Endothelial cell of umbilical vein (primary cell): ENCODE data around the gene HLA-F. TPM values are rescaled to one million over a fixed set of nuclear protein-coding genes. Genes with fewer than 3 reads are reported as not detected.

ENCODE experiments used
- Bru-seq: library from RNA; stranded (reverse); fragments of 400-500 nt; gene quantifications from one replicate; lab custom pipeline; 2021; lab: Mats Ljungman, UMichigan
- BruChase-seq, 2 experiments: library from RNA; stranded (reverse); fragments of 400-500 nt; gene quantifications; one replicate each; lab custom pipeline; 2021; lab: Mats Ljungman, UMichigan
- BruUV-seq: library from RNA; stranded (reverse); fragments of 400-500 nt; replicated peaks from 2 replicates; lab custom pipeline; 2021; lab: Mats Ljungman, UMichigan
- CTCF ChIA-PET: fragments of 300-600, 350-600 bp; sonication (Branson Sonifier 250); formaldehyde crosslinking; loops from one replicate; lab custom pipeline; 2021; ENCODE audit warnings: antibody characterized with exemption, inconsistent platforms; lab: Charles Lee
- POLR2A ChIA-PET: fragments of 300-600, 350-600 bp; sonication (Branson Sonifier 250); formaldehyde crosslinking; loops from one replicate; lab custom pipeline; 2021; ENCODE audit warnings: antibody characterized with exemption, inconsistent platforms; lab: Charles Lee
- DNase-seq: peaks from one replicate; pipeline ENCODE4 v3.0.0-alpha.2; 2011; ENCODE audit warnings: low read depth, low spot score
- FAIRE-seq: peaks from 2 replicates; lab custom pipeline; 2011; peaks lifted over from hg19 to GRCh38; lab: Jason Lieb, UNC
- H2AFZ ChIP-seq: 2 replicates; pipeline ENCODE4 v1.6.0; 2012; ENCODE audit warnings: low read depth, low read length, control low read depth, inconsistent platforms
- H3K27ac ChIP-seq: 2 replicates; pipeline ENCODE4 v1.5.1; 2011; ENCODE audit warnings: low read depth, mild to moderate bottlenecking, control low read depth, low read length, moderate library complexity; ENCODE audit not compliant: insufficient read depth
- H3K27me3 ChIP-seq, 2 experiments: 2 replicates each; pipeline versions ENCODE4 v1.6.0 to v1.6.1; 2011; ENCODE audit warnings: low read length in 2 of 2, mixed read lengths in 1 of 2; ENCODE audit not compliant: control insufficient read depth in 2 of 2, insufficient read depth in 2 of 2
- H3K36me3 ChIP-seq, 2 experiments: 2 replicates in 1 of 2; 3 replicates in 1 of 2; pipeline ENCODE4 v1.5.1; 2011; ENCODE audit warnings: low read length in 2 of 2, mild to moderate bottlenecking in 1 of 2, moderate library complexity in 1 of 2; ENCODE audit not compliant: control insufficient read depth in 2 of 2, insufficient read depth in 2 of 2; ENCODE audit errors: extremely low read depth in 1 of 2
- H3K4me1 ChIP-seq: 3 replicates; pipeline ENCODE4 v1.5.1; 2011; ENCODE audit warnings: mild to moderate bottlenecking, low read length; ENCODE audit not compliant: control insufficient read depth, insufficient read depth; ENCODE audit errors: extremely low read depth
- H3K4me2 ChIP-seq: 2 replicates; pipeline ENCODE4 v1.6.1; 2011; ENCODE audit warnings: low read length, control low read depth, mixed read lengths; ENCODE audit not compliant: insufficient read depth
- H3K4me3 ChIP-seq, 3 experiments: fragments of 200-600 bp in 1 of 3; sonication (generic), shearing (Covaris generic) in 1 of 3; replicated peaks in 1 of 3; 2 replicates each; pipeline ENCODE4 v1.5.1; 2011 to 2016; ENCODE audit warnings: control low read depth in 3 of 3, low read length in 3 of 3, mild to moderate bottlenecking in 2 of 3, inconsistent platforms in 1 of 3, low read depth in 1 of 3, moderate library complexity in 1 of 3; ENCODE audit not compliant: insufficient read depth in 1 of 3
- H3K79me2 ChIP-seq: 2 replicates; pipeline ENCODE4 v1.6.0; 2012; ENCODE audit warnings: low read length, inconsistent platforms; ENCODE audit not compliant: control insufficient read depth, insufficient read depth
- H3K9ac ChIP-seq: replicated peaks from 2 replicates; pipeline ENCODE3; 2011; ENCODE audit warnings: low read length, control low read depth; ENCODE audit not compliant: insufficient read depth; ENCODE audit errors: extremely low read depth
- H3K9me1 ChIP-seq: replicated peaks from 3 replicates; pipeline ENCODE4 v1.6.0; 2011; ENCODE audit warnings: mild to moderate bottlenecking, low read length; ENCODE audit not compliant: control insufficient read depth, insufficient read depth; ENCODE audit errors: extremely low read depth
- H3K9me3 ChIP-seq: replicated peaks from 2 replicates; pipeline ENCODE4 v1.5.1; 2012; ENCODE audit warnings: low read length, inconsistent platforms; ENCODE audit not compliant: control insufficient read depth, insufficient read depth
- H4K20me1 ChIP-seq: replicated peaks from 2 replicates; pipeline ENCODE3; 2011; ENCODE audit warnings: mild to moderate bottlenecking, low read length; ENCODE audit not compliant: control insufficient read depth, insufficient read depth; ENCODE audit errors: extremely low read depth
- EZH2 ChIP-seq: IDR thresholded peaks from 2 replicates; pipeline ENCODE4 v1.6.1; 2012; ENCODE audit warnings: borderline replicate concordance, low read depth, mild to moderate bottlenecking, moderate library complexity, low read length, inconsistent platforms; ENCODE audit not compliant: severe bottlenecking
- FOS ChIP-seq: IDR thresholded peaks from 2 replicates; pipeline ENCODE4 v1.6.1; 2011; ENCODE audit warnings: mild to moderate bottlenecking, low read length, moderate library complexity, borderline replicate concordance; ENCODE audit not compliant: insufficient read depth
- GATA2 ChIP-seq: IDR thresholded peaks from 2 replicates; pipeline ENCODE4 v1.7.0; 2011; ENCODE audit warnings: low read depth, mild to moderate bottlenecking, moderate library complexity, mixed read lengths, low read length; ENCODE audit not compliant: insufficient read length, insufficient read depth
- POLR2A ChIP-seq: IDR thresholded peaks from 2 replicates; pipeline ENCODE4 v1.6.1; 2012; ENCODE audit warnings: low read depth, mild to moderate bottlenecking, control low read depth, low read length
- POLR2AphosphoS5 ChIP-seq: IDR thresholded peaks from 2 replicates; pipeline ENCODE4 v1.6.1; 2012; ENCODE audit warnings: low read depth, mild to moderate bottlenecking, control low read depth, low read length, moderate library complexity; ENCODE audit not compliant: insufficient read depth
- dilution Hi-C: fragments of 300-500 bp; cut with MboI; formaldehyde crosslinking; loops from one replicate; pipeline ENCODE4 v1.15.0; 2019; ENCODE audit warnings: low sequenced_read_pairs; ENCODE audit not compliant: extremely low pct_ligation_motif_present
- intact Hi-C: fragments of 100-400 bp; cut with micrococcal nuclease; formaldehyde crosslinking; loops from one replicate; pipeline ENCODE4 v1.10.0; 2022
- long read RNA-seq: library from polyadenylated mRNA; stranded (forward); transcript quantifications from one replicate; pipeline ENCODE4 v2.0.0, GENCODE V29; 2021
- polyA minus RNA-seq, 3 experiments: library from RNA; depleted of rRNA, polyadenylated mRNA; stranded (reverse); fragments of >200 nt; gene quantifications; 1 replicate in 1 of 3; 2 replicates in 2 of 3; pipeline ENCODE4 v1.2.3, GENCODE V29; 2011
- polyA plus RNA-seq, 4 experiments: library from polyadenylated mRNA; depleted of rRNA in 3 of 4; stranded (reverse) in 3 of 4; unstranded in 1 of 4; fragments of >200 nt; gene quantifications; 2 replicates each; pipeline versions ENCODE4 v1.2.1 to v1.2.3, GENCODE V29; 2011 to 2012; ENCODE audit warnings: missing spikeins in 1 of 4
- total RNA-seq: library from RNA; stranded (reverse); gene quantifications from 2 replicates; pipeline ENCODE4 v1.2.3, GENCODE V29; 2021
- TF ChIP-seq, protein P1 (sequence below), 2 donors: IDR thresholded peaks; 1 replicate in 1 of 2; 2 replicates in 1 of 2; pipeline ENCODE4 v1.5.1; 2011; ENCODE audit warnings: low read length in 2 of 2, mild to moderate bottlenecking in 2 of 2, moderate library complexity in 2 of 2, control low read depth in 1 of 2, inconsistent platforms in 1 of 2, low read depth in 1 of 2; ENCODE audit not compliant: insufficient read depth in 1 of 2; ENCODE audit errors: extremely low read depth in 1 of 2
- TF ChIP-seq, protein P2 (sequence below): IDR thresholded peaks from 2 replicates; pipeline ENCODE4 v1.6.1; 2011; ENCODE audit not compliant: insufficient read depth, insufficient read length

The HLA-F gene
- total RNA-seq, result 1.6 and 2.8 TPM in 2 replicates
- 1.5 and 1.8 TPM in 2 replicates for polyA plus RNA-seq
- 0.63 and 0.95 TPM in 2 replicates for polyA plus RNA-seq (2011; cell fraction: cytosol; rRNA removed)
- polyA plus RNA-seq (2011; cell fraction: nucleus; rRNA removed), result 3.8 and 5.5 TPM in 2 replicates
- 1.1 and 1.7 TPM in 2 replicates for polyA plus RNA-seq (2012)
- 2.4 and 4.2 TPM in 2 replicates for polyA minus RNA-seq
- not detected for polyA minus RNA-seq (2011; cell fraction: cytosol; rRNA and poly(A)+ RNA removed)
- 0.43 and 2.3 TPM in 2 replicates for polyA minus RNA-seq (2011; cell fraction: nucleus; rRNA and poly(A)+ RNA removed)
- percentile 15 among the genes with signal in this experiment for Bru-seq, nascent RNA
- BruChase-seq, experiment 1, labeled RNA remaining after a 6-hour chase, result percentile 15 among the genes with signal in this experiment
- BruChase-seq, experiment 2, labeled RNA remaining after a 2-hour chase, result percentile 28 among the genes with signal in this experiment
- long read RNA-seq, partial matches to known transcripts, result 1 of 7 reads
- long read RNA-seq, other reads (novel, unspliced or antisense), result 4 of 7 reads

DNA sequence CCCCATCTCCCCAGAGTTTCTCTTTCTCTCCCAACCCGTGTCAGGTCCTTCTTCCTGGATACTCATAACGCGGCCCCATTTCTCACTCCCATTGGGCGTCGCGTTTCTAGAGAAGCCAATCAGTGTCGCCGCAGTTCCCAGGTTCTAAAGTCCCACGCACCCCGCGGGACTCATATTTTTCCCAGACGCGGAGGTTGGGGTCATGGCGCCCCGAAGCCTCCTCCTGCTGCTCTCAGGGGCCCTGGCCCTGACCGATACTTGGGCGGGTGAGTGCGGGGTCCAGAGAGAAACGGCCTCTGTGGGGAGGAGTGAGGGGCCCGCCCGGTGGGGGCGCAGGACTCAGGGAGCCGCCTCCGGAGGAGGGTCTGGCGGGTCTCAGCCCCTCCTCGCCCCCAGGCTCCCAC lies at the start of gene HLA-F:
Gene HLA-F (plus strand): TSS at position 173 of the 404 bp plus-strand sequence. CDS start 30 bp downstream, at position 203.
- H2AFZ ChIP-seq, result peak within 1 kb of the TSS; percentile 82
- H3K9me1 ChIP-seq, result no peaks in the 10 kb centered on the region
- no peaks in the 10 kb centered on the region for H3K36me3 ChIP-seq
- H3K27ac ChIP-seq, result no peak within 1 kb of the TSS
- H3K4me1 ChIP-seq, result no peaks in the 10 kb centered on the region
- peak within 1 kb of the TSS; percentile 46 for H3K4me2 ChIP-seq
- no TSS peak for BruUV-seq
- peak within 1 kb of the TSS; percentile 12 to 54 (median 21) for H3K4me3 ChIP-seq
- ChIA-PET POLR2A (no interaction called here), CTCF (no interaction called here)
- H3K9ac ChIP-seq, result no peak within 1 kb of the TSS
- no peaks in the 10 kb centered on the region for H3K79me2 ChIP-seq
- dilution Hi-C loops, result no loop called here
- TF ChIP-seq FOS (no peak), GATA2 (no peak), EZH2 (no peak), POLR2AphosphoS5 (no peak), POLR2A (no peak)
- TF ChIP-seq, protein P1, sequence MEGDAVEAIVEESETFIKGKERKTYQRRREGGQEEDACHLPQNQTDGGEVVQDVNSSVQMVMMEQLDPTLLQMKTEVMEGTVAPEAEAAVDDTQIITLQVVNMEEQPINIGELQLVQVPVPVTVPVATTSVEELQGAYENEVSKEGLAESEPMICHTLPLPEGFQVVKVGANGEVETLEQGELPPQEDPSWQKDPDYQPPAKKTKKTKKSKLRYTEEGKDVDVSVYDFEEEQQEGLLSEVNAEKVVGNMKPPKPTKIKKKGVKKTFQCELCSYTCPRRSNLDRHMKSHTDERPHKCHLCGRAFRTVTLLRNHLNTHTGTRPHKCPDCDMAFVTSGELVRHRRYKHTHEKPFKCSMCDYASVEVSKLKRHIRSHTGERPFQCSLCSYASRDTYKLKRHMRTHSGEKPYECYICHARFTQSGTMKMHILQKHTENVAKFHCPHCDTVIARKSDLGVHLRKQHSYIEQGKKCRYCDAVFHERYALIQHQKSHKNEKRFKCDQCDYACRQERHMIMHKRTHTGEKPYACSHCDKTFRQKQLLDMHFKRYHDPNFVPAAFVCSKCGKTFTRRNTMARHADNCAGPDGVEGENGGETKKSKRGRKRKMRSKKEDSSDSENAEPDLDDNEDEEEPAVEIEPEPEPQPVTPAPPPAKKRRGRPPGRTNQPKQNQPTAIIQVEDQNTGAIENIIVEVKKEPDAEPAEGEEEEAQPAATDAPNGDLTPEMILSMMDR (IDR thresholded peaks at IDR 0.05; ENCODE audit: extremely low read depth in 1 of 2, insufficient read depth in 1 of 2, low read depth in 1 of 2, low read length in 2 of 2), result peak in 1 of 2 donors; percentile 22
- TF ChIP-seq, protein P2, sequence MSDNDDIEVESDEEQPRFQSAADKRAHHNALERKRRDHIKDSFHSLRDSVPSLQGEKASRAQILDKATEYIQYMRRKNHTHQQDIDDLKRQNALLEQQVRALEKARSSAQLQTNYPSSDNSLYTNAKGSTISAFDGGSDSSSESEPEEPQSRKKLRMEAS, result no peak
- FAIRE-seq (peak; percentile 83), DNase-seq (peak; percentile 87)
- peaks cover 7 to 28% of the 10 kb centered on the region in 2 experiments for H3K27me3 ChIP-seq
- H4K20me1 ChIP-seq, result no peaks in the 10 kb centered on the region
- intact Hi-C loops, result no loop called here
- no peaks in the 10 kb centered on the region for H3K9me3 ChIP-seq
